SK-N-SH (cell line): ENCODE measurements around the gene CD160. TPM values are rescaled to one million over a fixed set of nuclear protein-coding genes. Genes with fewer than 3 reads are reported as not detected.

Experiments used
- CTCF ChIA-PET: fragments of 300-600, 350-600 bp; formaldehyde crosslinking; extraction: SDS; loops from one replicate; lab custom pipeline; 2021; lab: Yijun Ruan, JAX
- POLR2A ChIA-PET: fragments of 350-600 bp; sonication (Branson Sonifier 250); formaldehyde crosslinking; extraction: SDS; loops from one replicate; lab custom pipeline; 2020; ENCODE audit warnings: antibody characterized with exemption, inconsistent platforms; lab: Yijun Ruan, JAX
- DNase-seq: peaks from one replicate; pipeline ENCODE4 v3.0.0; 2012
- H2AFZ ChIP-seq: fragments of 200-600 bp; sonication (generic); 2 replicates; pipeline ENCODE4 v1.8.1; 2016; ENCODE audit warnings: antibody characterized with exemption, mild to moderate bottlenecking, low read depth
- H3F3A ChIP-seq: fragments of 200-600 bp; sonication (generic); replicated peaks from 2 replicates; pipeline ENCODE3; 2016; ENCODE audit warnings: antibody characterized with exemption, mild to moderate bottlenecking; ENCODE audit not compliant: insufficient read depth
- H3K27ac ChIP-seq, 2 experiments: fragments of 200-500 bp in 1 of 2; fragments of 200-600 bp in 1 of 2; sonication (Bioruptor generic) in 1 of 2; sonication (generic), shearing (Covaris generic) in 1 of 2; 2 replicates each; pipeline versions ENCODE4 v1.5.1 to v1.6.1; 2014 to 2016; ENCODE audit warnings: low read depth in 2 of 2, inconsistent platforms in 1 of 2, low read length in 1 of 2, mild to moderate bottlenecking in 1 of 2, mixed read lengths in 1 of 2
- H3K27me3 ChIP-seq: fragments of 200-600 bp; sonication (generic), shearing (Covaris generic); 2 replicates; pipeline ENCODE4 v1.6.1; 2016; ENCODE audit warnings: mixed run types; ENCODE audit not compliant: insufficient read depth
- H3K36me3 ChIP-seq, 2 experiments: fragments of 200-500 bp in 1 of 2; fragments of 200-600 bp in 1 of 2; sonication (Bioruptor generic) in 1 of 2; sonication (generic) in 1 of 2; replicated peaks in 1 of 2; 2 replicates each; pipeline versions ENCODE3 to v1.5.1; 2014 to 2016; ENCODE audit warnings: low read length in 1 of 2, mild to moderate bottlenecking in 1 of 2; ENCODE audit not compliant: insufficient read depth in 2 of 2, control insufficient read depth in 1 of 2
- H3K4me1 ChIP-seq, 2 experiments: fragments of 200-500 bp in 1 of 2; fragments of 200-600 bp in 1 of 2; sonication (Bioruptor generic) in 1 of 2; sonication (generic), shearing (Covaris generic) in 1 of 2; 2 replicates each; pipeline versions ENCODE4 v1.5.1 to v1.6.1; 2014 to 2016; ENCODE audit warnings: low read depth in 1 of 2, low read length in 1 of 2, mixed run types in 1 of 2; ENCODE audit not compliant: insufficient read depth in 2 of 2, control insufficient read depth in 1 of 2
- H3K4me2 ChIP-seq: fragments of 200-600 bp; sonication (generic), shearing (Covaris generic); 2 replicates; pipeline ENCODE4 v1.6.1; 2017; ENCODE audit warnings: mixed run types
- H3K4me3 ChIP-seq, 2 experiments: fragments of 200-500 bp in 1 of 2; fragments of 200-600 bp in 1 of 2; sonication (Bioruptor generic) in 1 of 2; sonication (generic), shearing (Covaris generic) in 1 of 2; 2 replicates each; pipeline versions ENCODE4 v1.5.1 to v1.8.1; 2014 to 2016; ENCODE audit warnings: low read depth in 2 of 2, inconsistent platforms in 1 of 2, low read length in 1 of 2, mild to moderate bottlenecking in 1 of 2, mixed read lengths in 1 of 2, moderate library complexity in 1 of 2
- H3K79me2 ChIP-seq: fragments of 200-600 bp; sonication (generic); 2 replicates; pipeline ENCODE4 v1.8.1; 2017; ENCODE audit warnings: mild to moderate bottlenecking; ENCODE audit not compliant: insufficient read depth
- H3K9ac ChIP-seq: fragments of 200-600 bp; sonication (generic); 2 replicates; pipeline ENCODE4 v1.6.1; 2017; ENCODE audit warnings: mixed run types
- H3K9me2 ChIP-seq: fragments of 200-600 bp; sonication (generic); 2 replicates; pipeline ENCODE4 v1.6.1; 2017; ENCODE audit warnings: mixed run types
- H3K9me3 ChIP-seq: fragments of 200-600 bp; sonication (generic); 2 replicates; pipeline ENCODE4 v1.6.1; 2017; ENCODE audit warnings: mixed run types, mild to moderate bottlenecking, moderate library complexity
- H4K20me1 ChIP-seq: fragments of 200-600 bp; sonication (generic); 2 replicates; pipeline ENCODE4 v1.6.1; 2017; ENCODE audit warnings: mild to moderate bottlenecking, mixed run types; ENCODE audit not compliant: insufficient read depth
- FOSL2 ChIP-seq: IDR thresholded peaks from 2 replicates; pipeline ENCODE4 v1.4.0; 2012; ENCODE audit warnings: low read depth, mild to moderate bottlenecking, moderate library complexity, borderline replicate concordance
- IRF3 ChIP-seq: fragments of 150-350 bp; IDR thresholded peaks from 2 replicates; pipeline ENCODE4 v1.6.1; 2016; ENCODE audit warnings: mild to moderate bottlenecking, low read depth, low read length
- MEF2A ChIP-seq: IDR thresholded peaks from 2 replicates; pipeline ENCODE4 v1.4.0; 2012; ENCODE audit warnings: low read depth, borderline replicate concordance
- MXI1 ChIP-seq: IDR thresholded peaks from 2 replicates; pipeline ENCODE4 v1.6.1; 2012; ENCODE audit warnings: mild to moderate bottlenecking, low read depth, low read length, improper control_type of control experiment
- NFIC ChIP-seq: IDR thresholded peaks from 2 replicates; pipeline ENCODE4 v1.4.0; 2012; ENCODE audit warnings: borderline replicate concordance
- NRF1 ChIP-seq: IDR thresholded peaks from 2 replicates; pipeline ENCODE4 v1.6.1; 2012; ENCODE audit warnings: low read depth, mild to moderate bottlenecking, low read length
- PBX3 ChIP-seq: IDR thresholded peaks from 2 replicates; pipeline ENCODE4; 2012
- RCOR1 ChIP-seq: fragments of 150-350 bp; IDR thresholded peaks from 2 replicates; pipeline ENCODE4 v1.6.1; 2017; ENCODE audit warnings: antibody characterized with exemption, low read length
- RXRA ChIP-seq: IDR thresholded peaks from 2 replicates; pipeline ENCODE4 v1.4.0; 2012; ENCODE audit warnings: low read depth, mild to moderate bottlenecking, borderline replicate concordance
- SIN3A ChIP-seq: IDR thresholded peaks from 2 replicates; pipeline ENCODE4 v1.6.1; 2012; ENCODE audit warnings: low read depth, mild to moderate bottlenecking, low read length, moderate library complexity, borderline replicate concordance
- TCF12 ChIP-seq: IDR thresholded peaks from 2 replicates; pipeline ENCODE4 v1.4.0; 2012
- ZBTB33 ChIP-seq: IDR thresholded peaks from 2 replicates; pipeline ENCODE4 v1.4.0; 2012; ENCODE audit warnings: low read depth, borderline replicate concordance
- WGBS: methylation state at CpG from one replicate; pipeline ENCODE4 v1.1.6; 2017; ENCODE audit warnings: low lambda C conversion rate; 5-methylcytosine and 5-hydroxymethylcytosine counted together
- polyA plus RNA-seq, 3 experiments: library from polyadenylated mRNA; depleted of rRNA; stranded (reverse); fragments of >200 nt; gene quantifications; 2 replicates each; pipeline ENCODE4 v1.2.3, GENCODE V29; 2012

Gene CD160
- polyA plus RNA-seq, 1 of the 3 experiments (the other 2 are of a cell fraction): not detected

GRCh38 chr1:145782272-145783099 lies 63.2 kb downstream of the CD160 start (continued):
- TF ChIP-seq IRF3: no peak
- no peak for TF ChIP-seq ZBTB33
- TF ChIP-seq NFIC: peak; percentile 72
- TF ChIP-seq, all 33 proteins: peak for 7

- Histone ChIP-seq H3K4me3 (no peak overlapping the region), H3K4me2 (no peak overlapping the region), H3K9me3 (no peaks in the 10 kb centered on the region), H3K36me3 (peaks cover 6 to 13% of the 10 kb centered on the region in 2 experiments), H4K20me1 (no peaks in the 10 kb centered on the region), H3K27ac (no peak overlapping the region), H3K27me3 (no peaks in the 10 kb centered on the region), H3F3A (peaks cover 18% of the 10 kb centered on the region), H2AFZ (no peak overlapping the region), H3K9ac (no peak overlapping the region), H3K9me2 (no peaks in the 10 kb centered on the region), H3K79me2 (peaks cover 6% of the 10 kb centered on the region; the same call in 1 of the 2 replicates), H3K4me1 (peaks cover 0 to 13% of the 10 kb centered on the region in 2 experiments; a peak in 1 of 4 replicates)
- ChIA-PET CTCF (no interaction called here), POLR2A (no interaction called here)
- no peak for TF ChIP-seq RXRA
- no peak for TF ChIP-seq TCF12
- no peak for TF ChIP-seq NRF1
- no peak for TF ChIP-seq FOSL2
- 93% methylated on average over 3 of the region's 3 CpGs for WGBS
- no peak for DNase-seq
These were observed 65.1 kb downstream of the CD160 start for GRCh38 chr1:145784409-145784808.

GRCh38 chr1:145785547-145785946 lies 66.2 kb downstream of the CD160 start:
- Histone ChIP-seq H3F3A (peaks cover 18% of the 10 kb centered on the region), H3K36me3 (peaks cover 6 to 13% of the 10 kb centered on the region in 2 experiments), H3K27ac (no peak overlapping the region), H3K79me2 (peaks cover 17% of the 10 kb centered on the region), H3K27me3 (no peaks in the 10 kb centered on the region), H3K9ac (no peak overlapping the region), H3K4me1 (peaks cover 0 to 13% of the 10 kb centered on the region in 2 experiments; a peak in 1 of 4 replicates), H3K9me3 (no peaks in the 10 kb centered on the region), H3K9me2 (no peaks in the 10 kb centered on the region), H2AFZ (no peak overlapping the region), H3K4me3 (no peak overlapping the region), H3K4me2 (no peak overlapping the region), H4K20me1 (no peaks in the 10 kb centered on the region)
- POLR2A ChIA-PET: no interaction called here
- WGBS: 91% methylated on average over 1 of the region's 1 CpG
- CTCF ChIA-PET: interaction anchor here (0.8 to 1.4 kb wide), 2 partner anchors 22 to 64 kb away, joined by 3 to 5 read pairs; no protein-coding TSS in a partner anchor
- TF ChIP-seq SIN3A (no peak), MEF2A (no peak), MXI1 (no peak), NFIC (no peak), ZBTB33 (no peak), PBX3 (no peak), RCOR1 (no peak), TCF12 (no peak), IRF3 (no peak)
- no peak for DNase-seq
